GM21447 (cell line): ENCODE results near the gene ANO3.

Experiments used
- ATAC-seq: cut with Tn5 transposase; IDR thresholded peaks from one replicate; pipeline ENCODE4 v1.9.1; 2021; ENCODE audit not compliant: unreplicated experiment

ANO3 gene

GRCh38 chr11:26353010-26353409, 21.1 kb downstream of the ANO3 start:
- ATAC-seq = no peak

GRCh38 chr11:26359055-26359454, 27.1 kb downstream of the ANO3 start:
- no peak for ATAC-seq

- ATAC-seq = no peak
Measured at GRCh38 chr11:26365284-26365683, 33.4 kb downstream of the ANO3 start.

- no peak for ATAC-seq
Measured at GRCh38 chr11:26377619-26378018, 45.7 kb downstream of the ANO3 start.

GRCh38 chr11:26399336-26399735, 67.4 kb downstream of the ANO3 start:
- no peak for ATAC-seq

GRCh38 chr11:26410706-26411366, 78.9 kb downstream of the ANO3 start:
- no peak for ATAC-seq

- no peak for ATAC-seq
Measured at GRCh38 chr11:26412955-26413354, 81.0 kb downstream of the ANO3 start.

GRCh38 chr11:26418386-26418912, 86.5 kb downstream of the ANO3 start:
- no peak for ATAC-seq

- no peak for ATAC-seq
Measured at GRCh38 chr11:26420331-26420730, 88.4 kb downstream of the ANO3 start.

- ATAC-seq = no peak
Measured at GRCh38 chr11:26424255-26424654, 92.3 kb downstream of the ANO3 start.

- ATAC-seq = no peak
Measured at GRCh38 chr11:26439854-26440253, 107.9 kb downstream of the ANO3 start.

- no peak for ATAC-seq
Measured at GRCh38 chr11:26442131-26442530, 110.2 kb downstream of the ANO3 start.

- ATAC-seq = no peak
Measured at GRCh38 chr11:26443617-26444016, 111.7 kb downstream of the ANO3 start.

- no peak for ATAC-seq
Measured at GRCh38 chr11:26457636-26458035, 125.7 kb downstream of the ANO3 start.

GRCh38 chr11:26465274-26465673, 133.3 kb downstream of the ANO3 start:
- ATAC-seq = no peak

GRCh38 chr11:26467506-26467905, 135.6 kb downstream of the ANO3 start:
- no peak for ATAC-seq

- ATAC-seq = no peak
Measured at GRCh38 chr11:26470992-26471391, 139.1 kb downstream of the ANO3 start.

- no peak for ATAC-seq
Measured at GRCh38 chr11:26473216-26474194, 141.6 kb downstream of the ANO3 start.

- ATAC-seq = no peak
Measured at GRCh38 chr11:26474401-26474800, 142.5 kb downstream of the ANO3 start.

GRCh38 chr11:26477396-26477795, 145.5 kb downstream of the ANO3 start:
- no peak for ATAC-seq

GRCh38 chr11:26478710-26479109, 146.8 kb downstream of the ANO3 start:
- ATAC-seq = no peak

- ATAC-seq = no peak
Measured at GRCh38 chr11:26480041-26480440, 148.1 kb downstream of the ANO3 start.
